Measurements from ENCODE around the gene FLT3LG. TPM values are rescaled to one million over a fixed set of nuclear protein-coding genes. Genes with fewer than 3 reads are reported as not detected.

FLT3LG gene
- total RNA-seq, 4 donors from 2014 or later = 3.7 to 19.4 (median 4.1) TPM; not detected in 1

GRCh38 chr19:49435670-49436069 lies 38.3 kb upstream of the FLT3LG start:
- Histone ChIP-seq H3K27me3 (peaks cover 10 to 35% of the 10 kb centered on the region in 2 donors), H3K36me3 (no peaks in the 10 kb centered on the region), H3K27ac (no peak overlapping the region), H3K9me3 (no peaks in the 10 kb centered on the region), H3K4me1 (no peaks in the 10 kb centered on the region), H3K4me3 (no peak overlapping the region)
- no peak for DNase-seq
- intact Hi-C loops (cut with DNase I; ENCODE audit: low total_unique reads) = loop anchor here (10.0 kb wide), 1 partner anchor 211 kb away; no protein-coding TSS in a partner anchor
- TF ChIP-seq, protein P1, sequence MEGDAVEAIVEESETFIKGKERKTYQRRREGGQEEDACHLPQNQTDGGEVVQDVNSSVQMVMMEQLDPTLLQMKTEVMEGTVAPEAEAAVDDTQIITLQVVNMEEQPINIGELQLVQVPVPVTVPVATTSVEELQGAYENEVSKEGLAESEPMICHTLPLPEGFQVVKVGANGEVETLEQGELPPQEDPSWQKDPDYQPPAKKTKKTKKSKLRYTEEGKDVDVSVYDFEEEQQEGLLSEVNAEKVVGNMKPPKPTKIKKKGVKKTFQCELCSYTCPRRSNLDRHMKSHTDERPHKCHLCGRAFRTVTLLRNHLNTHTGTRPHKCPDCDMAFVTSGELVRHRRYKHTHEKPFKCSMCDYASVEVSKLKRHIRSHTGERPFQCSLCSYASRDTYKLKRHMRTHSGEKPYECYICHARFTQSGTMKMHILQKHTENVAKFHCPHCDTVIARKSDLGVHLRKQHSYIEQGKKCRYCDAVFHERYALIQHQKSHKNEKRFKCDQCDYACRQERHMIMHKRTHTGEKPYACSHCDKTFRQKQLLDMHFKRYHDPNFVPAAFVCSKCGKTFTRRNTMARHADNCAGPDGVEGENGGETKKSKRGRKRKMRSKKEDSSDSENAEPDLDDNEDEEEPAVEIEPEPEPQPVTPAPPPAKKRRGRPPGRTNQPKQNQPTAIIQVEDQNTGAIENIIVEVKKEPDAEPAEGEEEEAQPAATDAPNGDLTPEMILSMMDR (IDR thresholded peaks at IDR 0.05) = no peak
- no peak for TF ChIP-seq POLR2A (IDR thresholded peaks at IDR 0.05)

DNA sequence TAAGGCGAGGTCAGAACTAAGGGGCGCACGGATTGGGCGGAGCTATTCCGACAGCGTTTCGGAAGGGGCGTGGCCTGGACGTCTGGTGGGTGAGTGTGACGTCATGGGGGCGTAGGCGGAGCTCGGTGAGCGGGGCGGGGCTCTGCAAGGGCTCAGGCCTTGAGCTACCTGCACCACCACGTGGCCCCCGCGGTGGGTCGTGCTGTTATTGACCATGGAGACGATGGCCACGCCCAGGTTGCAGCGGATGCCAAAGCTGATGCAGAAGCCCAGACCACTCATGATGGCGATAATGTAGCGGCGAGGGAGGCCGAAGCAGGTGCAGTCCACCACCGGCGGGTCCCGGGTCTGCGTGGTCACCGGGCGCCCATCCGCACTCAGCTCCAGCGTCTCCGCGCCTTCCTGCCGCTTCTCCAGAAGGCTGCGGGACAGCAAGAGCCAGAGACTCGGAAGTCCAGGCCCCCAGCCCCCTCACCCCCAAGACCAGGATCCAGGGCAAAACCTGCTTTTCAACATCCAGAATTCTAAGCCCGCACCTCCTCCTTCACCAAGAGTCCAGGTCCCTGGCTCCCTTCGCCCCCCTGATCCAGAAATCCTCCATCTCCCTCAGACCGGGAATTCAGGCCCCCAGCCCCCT lies 37.5 kb upstream of the FLT3LG start:
- intact Hi-C loops (cut with DNase I; ENCODE audit: low total_unique reads) = loop anchor here (10.0 kb wide), 1 partner anchor 212 kb away; no protein-coding TSS in a partner anchor
- no peak for DNase-seq
- no peaks in the 10 kb centered on the region for H3K9me3 ChIP-seq
- TF ChIP-seq POLR2A (IDR thresholded peaks at IDR 0.05) = no peak
- TF ChIP-seq, protein P1 (IDR thresholded peaks at IDR 0.05) = no peak
- no peaks in the 10 kb centered on the region for H3K36me3 ChIP-seq
- H3K4me1 ChIP-seq = peaks cover 0 to 6% of the 10 kb centered on the region in 2 donors
- H3K4me3 ChIP-seq = no peak overlapping the region
- peaks cover 10 to 29% of the 10 kb centered on the region in 2 donors for H3K27me3 ChIP-seq
- no peak overlapping the region for H3K27ac ChIP-seq

DNA sequence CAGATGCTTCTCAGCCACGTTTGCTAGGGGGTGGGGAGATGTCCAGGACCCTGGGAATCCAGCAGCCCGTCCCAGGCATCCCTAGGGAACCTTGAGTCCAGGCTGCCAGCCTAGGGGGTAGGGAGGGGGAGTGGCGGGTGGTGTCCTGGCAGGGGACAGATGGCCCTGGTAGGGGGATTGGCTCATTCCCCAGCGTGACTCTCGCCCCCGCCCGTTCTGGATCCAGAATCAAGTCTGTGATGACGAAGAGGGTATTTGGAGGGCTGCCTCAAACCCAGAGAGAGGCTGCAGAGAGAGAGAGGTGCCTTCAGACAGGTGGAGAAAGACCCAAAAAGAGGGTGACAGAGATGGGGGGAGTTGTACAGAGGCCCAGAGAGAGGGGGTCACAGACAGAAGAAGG lies 36.8 kb upstream of the FLT3LG start:
- Histone ChIP-seq H3K4me1 (peaks cover 0 to 6% of the 10 kb centered on the region in 2 donors), H3K27ac (no peak overlapping the region), H3K9me3 (no peaks in the 10 kb centered on the region), H3K36me3 (no peaks in the 10 kb centered on the region), H3K4me3 (no peak overlapping the region), H3K27me3 (peaks cover 7 to 21% of the 10 kb centered on the region in 2 donors)
- no peak for TF ChIP-seq POLR2A (IDR thresholded peaks at IDR 0.05)
- TF ChIP-seq, protein P1 (IDR thresholded peaks at IDR 0.05) = no peak
- intact Hi-C loops (cut with DNase I; ENCODE audit: low total_unique reads) = loop anchor here (10.0 kb wide), 1 partner anchor 212 kb away; no protein-coding TSS in a partner anchor
- no peak for DNase-seq

- peaks cover 0 to 11% of the 10 kb centered on the region in 2 donors for H3K27me3 ChIP-seq
- intact Hi-C loops (cut with DNase I; ENCODE audit: low total_unique reads) = loop anchor here (10.0 kb wide), 1 partner anchor 213 kb away; no protein-coding TSS in a partner anchor
These were observed 35.8 kb upstream of the FLT3LG start for GRCh38 chr19:49438261-49438660.

GRCh38 chr19:49439836-49440235 lies 34.2 kb upstream of the FLT3LG start:
- Histone ChIP-seq H3K27ac (no peak overlapping the region), H3K9me3 (no peaks in the 10 kb centered on the region), H3K4me3 (no peak overlapping the region), H3K4me1 (peaks cover 0 to 6% of the 10 kb centered on the region in 2 donors), H3K27me3 (no peaks in the 10 kb centered on the region), H3K36me3 (no peaks in the 10 kb centered on the region)
- intact Hi-C loops (cut with DNase I; ENCODE audit: low total_unique reads) = loop anchor here (10.0 kb wide), 1 partner anchor 215 kb away; no protein-coding TSS in a partner anchor
- DNase-seq = no peak
- TF ChIP-seq, protein P1 (IDR thresholded peaks at IDR 0.05) = no peak
- TF ChIP-seq POLR2A (IDR thresholded peaks at IDR 0.05) = no peak

More at GRCh38 chr19:49438261-49438660, 35.8 kb upstream of the FLT3LG start:
- H3K4me3 ChIP-seq = no peak overlapping the region
- H3K27ac ChIP-seq = no peak overlapping the region
- TF ChIP-seq POLR2A (IDR thresholded peaks at IDR 0.05) = no peak
- TF ChIP-seq, protein P1 (IDR thresholded peaks at IDR 0.05) = no peak
- DNase-seq = no peak
- H3K36me3 ChIP-seq = no peaks in the 10 kb centered on the region
- H3K4me1 ChIP-seq = peaks cover 0 to 6% of the 10 kb centered on the region in 2 donors
- no peaks in the 10 kb centered on the region for H3K9me3 ChIP-seq

Data from uterus (tissue), 4 donors.